GM19238 (cell line): Measurements from ENCODE around the gene MACROD2.
"Not testable (repeated sequence)": the region's sequence is repeated elsewhere in the genome, so short reads cannot be mapped to it uniquely, and the experiment has no call there.

Experiments
- DNase-seq: peaks from one replicate; pipeline ENCODE4 v3.0.0; 2011; ENCODE audit warnings: low spot score; ENCODE audit not compliant: insufficient read length

Gene MACROD2

DNA sequence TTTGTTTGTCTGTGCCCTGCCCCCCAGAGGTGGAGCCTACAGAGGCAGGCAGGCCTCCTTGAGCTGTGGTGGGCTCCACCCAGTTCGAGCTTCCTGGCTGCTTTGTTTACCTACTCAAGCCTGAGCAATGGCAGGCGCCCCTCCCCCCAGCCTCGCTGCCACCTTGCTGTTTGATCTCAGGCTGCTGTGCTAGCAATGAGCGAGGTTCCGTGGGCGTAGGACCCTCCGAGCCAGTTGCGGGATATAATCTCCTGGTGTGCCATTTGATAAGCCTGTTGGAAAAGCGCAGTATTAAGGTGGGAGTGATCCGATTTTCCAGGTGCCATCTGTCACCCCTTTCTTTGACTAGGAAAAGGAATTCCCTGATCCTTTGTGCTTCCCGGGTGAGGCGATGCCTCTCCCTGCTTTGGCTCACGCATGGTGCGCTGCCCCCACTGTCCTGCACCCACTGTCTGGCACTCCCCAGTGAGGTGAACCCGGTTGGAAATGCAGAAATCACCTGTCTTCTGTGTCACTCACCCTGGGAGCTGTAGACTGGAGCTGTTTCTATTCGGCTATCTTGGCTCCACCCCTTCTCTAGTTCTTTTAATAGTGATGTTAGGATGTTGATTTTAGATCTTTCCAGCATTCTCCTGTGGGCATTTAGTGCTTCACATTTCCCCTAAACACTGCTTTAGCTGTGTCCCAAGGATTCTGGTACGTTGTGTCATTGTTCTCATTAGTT, 471.9 kb downstream of the MACROD2 start:
- DNase-seq: not testable (repeated sequence)

DNA sequence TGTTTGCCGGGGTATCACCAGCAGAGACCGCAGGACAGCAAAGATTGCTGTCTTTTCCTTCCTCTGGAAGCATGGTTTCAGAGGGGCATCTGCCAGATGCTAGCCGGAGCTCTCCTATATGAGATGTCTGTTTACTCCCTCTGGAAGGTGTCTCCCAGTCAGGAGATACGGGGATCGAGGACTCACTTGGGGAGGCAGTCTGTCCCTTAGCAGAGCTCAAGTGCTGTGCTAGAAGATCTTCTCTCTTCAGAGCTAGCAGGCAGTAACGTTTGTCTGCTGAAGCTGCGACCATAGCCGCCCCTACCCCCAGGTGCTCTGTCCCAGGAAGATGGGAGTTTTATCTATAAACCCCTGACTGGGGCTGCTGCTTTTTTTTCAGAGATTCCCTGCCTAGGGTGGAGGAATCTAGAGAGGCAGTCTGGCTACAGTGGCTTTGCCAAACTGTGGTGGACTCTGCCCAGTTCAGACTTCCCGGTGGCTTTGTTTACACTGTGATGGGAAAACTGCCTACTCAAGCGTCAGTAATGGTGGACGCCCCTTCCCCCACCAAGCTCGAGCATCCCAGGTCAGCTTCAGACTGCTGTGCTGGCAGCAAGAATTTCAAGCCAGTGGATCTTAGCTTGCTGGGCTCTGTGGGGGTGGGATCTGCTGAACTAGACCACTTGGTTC, 475.0 kb downstream of the MACROD2 start:
- no peak for DNase-seq

DNA sequence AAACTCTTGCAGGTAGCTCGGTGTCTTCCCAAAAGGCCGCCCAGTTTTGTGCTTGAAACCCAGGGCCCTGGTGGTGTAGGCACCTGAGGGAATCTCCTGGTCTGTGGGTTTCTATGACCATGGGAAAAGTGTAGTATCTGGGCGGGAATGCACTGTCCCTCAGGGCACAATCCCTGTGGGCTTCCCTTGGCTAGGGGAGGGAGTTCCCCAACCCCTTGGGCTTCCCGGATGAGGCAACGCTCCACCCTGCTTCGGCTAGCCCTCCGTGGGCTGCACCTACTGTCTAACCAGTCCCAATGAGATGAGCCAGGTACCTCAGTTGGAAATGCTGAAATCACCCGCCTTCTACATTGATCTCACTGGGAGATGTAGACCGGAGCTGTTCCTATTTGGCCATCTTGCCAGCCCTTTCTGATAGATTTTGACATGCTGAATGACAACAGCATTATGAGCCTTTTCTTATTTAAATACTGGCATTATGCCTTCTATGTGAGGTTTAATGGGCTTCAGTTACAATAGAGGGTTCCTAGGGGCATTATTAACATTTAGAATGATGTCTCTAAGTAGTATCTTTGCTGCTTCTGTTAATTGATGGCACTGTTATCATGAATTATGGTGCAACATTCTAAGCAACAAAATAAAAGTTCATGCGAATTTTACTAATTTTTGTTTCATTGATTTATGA, 475.8 kb downstream of the MACROD2 start:
- DNase-seq: no peak

DNA sequence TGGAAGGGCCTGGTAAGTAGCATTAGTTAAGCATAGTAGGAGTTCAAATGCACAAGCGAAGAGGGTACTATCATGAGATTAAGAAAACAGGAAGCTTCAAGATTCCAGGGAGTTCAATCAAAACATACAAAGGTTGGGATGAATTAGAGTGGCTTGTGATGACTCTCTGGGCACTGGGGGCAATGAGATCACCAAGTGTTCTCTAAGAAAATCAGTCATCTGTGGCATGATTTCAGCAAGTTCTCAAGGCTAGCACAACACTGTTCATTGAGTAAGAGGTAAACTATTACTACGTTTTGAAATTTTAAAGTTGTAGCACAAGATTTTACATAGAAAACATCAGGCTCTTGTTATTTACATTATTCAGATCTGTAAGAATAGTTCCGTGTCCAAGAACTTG, 481.8 kb downstream of the MACROD2 start:
- no peak for DNase-seq

DNA sequence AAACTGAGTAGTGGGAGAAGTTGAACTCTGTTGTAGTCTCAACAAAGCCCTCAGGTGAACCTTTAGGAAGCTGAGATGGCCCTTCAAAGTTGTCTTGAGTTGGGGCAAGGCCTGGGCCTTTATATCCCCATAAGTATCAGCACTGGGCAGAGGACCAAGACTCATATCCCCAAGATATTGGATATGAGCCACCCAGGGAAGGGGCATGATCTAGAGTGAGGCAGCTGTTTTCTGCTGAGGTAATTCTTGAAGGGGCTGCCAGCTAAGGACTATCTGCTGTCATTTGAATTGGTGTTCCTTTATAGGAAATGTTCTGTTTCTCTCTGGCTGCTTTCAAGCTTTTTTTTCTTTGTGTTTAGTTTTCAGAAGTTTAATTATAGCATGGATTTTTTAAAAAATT, 482.8 kb downstream of the MACROD2 start:
- DNase-seq: no peak

DNA sequence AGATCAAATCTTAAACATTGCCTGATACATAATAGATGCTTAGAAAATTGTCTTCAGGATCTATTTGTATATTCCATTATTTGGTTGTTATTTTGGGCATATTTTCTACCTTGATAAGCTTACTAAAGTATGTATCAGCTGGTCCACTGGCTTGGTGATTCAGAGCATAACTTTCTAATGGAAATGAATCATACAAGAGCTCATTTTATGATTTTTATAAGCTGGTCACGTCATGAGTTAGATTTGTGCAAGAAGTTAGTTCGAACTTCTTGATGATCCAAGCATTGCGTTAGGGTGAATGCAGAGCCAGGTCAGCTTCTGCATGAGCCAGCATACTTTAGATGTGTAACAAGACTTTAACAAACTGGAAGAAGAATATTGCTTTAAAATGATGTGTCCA, 486.5 kb downstream of the MACROD2 start:
- no peak for DNase-seq

DNA sequence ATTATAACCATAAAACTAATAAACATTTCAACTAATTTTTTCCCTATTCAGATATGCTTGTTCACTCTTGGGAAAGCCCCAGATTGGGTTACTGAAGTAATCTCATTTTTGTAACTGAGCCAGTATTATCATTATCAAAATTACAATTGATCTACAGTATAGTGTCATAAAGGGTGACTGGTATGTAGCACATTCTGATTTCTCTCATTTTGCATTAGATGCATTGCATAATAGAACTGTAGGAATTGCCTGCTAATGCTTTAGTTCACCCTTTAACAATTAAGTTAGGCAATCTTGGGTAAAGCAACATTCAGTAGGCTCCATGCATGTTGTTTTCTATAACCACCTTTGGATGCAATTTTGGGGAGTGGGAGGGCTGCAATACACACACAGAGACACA, 492.9 kb downstream of the MACROD2 start:
- no peak for DNase-seq

DNA sequence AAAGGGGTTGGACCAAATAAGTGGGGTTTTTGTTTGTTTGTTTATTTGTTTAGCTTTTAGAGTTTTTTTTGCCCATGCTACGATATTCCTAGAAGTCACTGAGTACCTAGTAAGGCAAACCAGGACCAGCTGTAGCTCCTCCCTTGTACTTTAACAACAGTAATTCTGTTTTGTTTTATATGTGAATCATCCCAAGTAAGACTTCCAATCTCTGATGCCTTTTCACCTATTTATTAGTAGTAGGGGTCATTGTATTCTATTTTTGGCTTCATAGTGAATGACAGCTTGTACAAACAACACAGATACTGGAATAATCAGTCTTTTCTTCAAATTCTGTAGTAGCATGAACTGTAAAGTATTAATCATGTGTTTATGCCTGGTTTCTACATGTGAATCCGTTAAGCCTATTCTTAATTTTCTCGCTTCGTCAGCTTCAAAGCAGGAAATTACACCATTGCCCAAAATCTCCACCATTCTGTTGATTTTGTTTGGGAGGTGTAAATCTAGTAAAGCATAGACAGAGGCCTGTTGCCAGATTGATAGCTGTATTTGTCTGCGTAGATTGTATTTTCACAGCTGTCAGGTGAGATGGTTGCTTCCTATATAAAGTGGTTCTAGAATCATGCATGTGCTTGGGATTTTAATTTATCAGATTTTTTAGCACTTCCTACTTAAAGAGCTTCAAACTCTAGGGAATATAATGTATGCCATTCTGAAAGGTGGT, 493.6 kb downstream of the MACROD2 start:
- DNase-seq: no peak

DNA sequence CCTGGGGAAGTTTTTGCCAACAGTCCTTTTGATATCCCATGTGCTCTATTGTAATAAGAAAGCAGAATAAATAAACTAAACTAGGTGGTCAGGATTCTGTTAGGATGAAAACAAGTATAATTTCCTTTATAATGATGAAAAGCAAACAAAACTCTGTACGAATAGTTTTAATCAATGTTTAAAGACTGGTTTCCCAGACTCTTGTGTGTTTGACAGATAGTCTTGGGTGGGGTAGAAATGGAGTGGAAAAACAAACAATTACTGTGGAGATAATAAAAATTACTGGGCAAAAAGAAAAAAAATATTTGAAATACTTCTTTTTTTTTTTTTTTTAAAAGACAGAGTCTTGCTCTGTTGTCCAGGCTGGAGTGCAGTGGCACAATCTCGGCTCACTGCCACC, 494.2 kb downstream of the MACROD2 start:
- DNase-seq: no peak

DNA sequence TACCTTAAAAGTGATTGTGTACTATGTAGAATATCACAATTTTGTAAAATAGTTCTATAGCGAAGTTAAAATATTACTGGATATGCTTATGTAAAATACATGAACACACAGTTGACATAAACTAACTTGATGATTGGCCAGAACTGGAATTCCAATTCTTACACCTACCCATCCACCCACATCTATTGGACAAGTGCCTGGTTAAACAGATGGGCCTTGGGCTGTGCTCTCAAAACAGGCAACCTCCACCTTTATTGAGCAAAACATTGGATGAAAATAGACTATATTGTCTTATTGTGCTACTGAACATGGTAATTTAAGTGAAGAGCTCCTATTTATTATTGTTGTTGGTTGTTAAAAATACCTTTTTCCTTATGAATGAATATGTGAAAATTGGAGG, 496.1 kb downstream of the MACROD2 start:
- no peak for DNase-seq

DNA sequence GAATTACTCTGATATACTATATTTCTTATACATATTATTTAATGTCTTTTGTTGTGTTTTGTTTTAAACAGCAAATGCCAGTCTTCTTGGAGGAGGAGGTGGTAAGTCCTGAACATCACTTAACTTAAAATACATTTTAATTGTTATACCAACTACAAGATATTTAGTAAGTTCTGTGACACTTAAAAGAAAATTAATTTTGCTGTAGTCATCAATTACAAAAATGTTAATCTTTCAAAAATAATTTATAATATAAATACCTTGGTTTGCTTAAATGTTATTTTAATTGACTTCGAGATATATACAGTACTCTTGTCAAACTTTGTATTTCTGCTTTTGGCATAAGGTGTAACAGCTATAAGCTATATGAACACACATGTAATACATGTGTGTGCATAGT, 498.1 kb downstream of the MACROD2 start:
- no peak for DNase-seq

DNA sequence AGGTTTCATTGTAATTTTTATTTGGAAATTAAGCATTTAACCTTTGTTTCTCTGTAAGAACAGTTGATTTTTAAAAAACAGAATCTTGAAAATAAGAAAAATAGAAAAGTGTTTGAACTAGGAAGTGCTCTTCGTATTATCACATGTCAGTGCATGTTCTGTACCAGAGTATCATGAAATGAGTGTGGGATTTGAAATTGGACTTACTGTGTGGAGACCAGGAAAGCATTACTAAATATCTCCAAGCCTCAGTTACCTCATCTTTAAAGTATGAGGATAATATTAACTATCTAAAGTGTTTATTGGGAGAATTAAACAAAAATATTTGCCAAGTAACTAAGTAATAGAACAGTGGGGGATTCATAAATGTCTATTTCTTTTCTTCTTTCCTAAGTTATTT, 499.0 kb downstream of the MACROD2 start:
- DNase-seq: no peak

DNA sequence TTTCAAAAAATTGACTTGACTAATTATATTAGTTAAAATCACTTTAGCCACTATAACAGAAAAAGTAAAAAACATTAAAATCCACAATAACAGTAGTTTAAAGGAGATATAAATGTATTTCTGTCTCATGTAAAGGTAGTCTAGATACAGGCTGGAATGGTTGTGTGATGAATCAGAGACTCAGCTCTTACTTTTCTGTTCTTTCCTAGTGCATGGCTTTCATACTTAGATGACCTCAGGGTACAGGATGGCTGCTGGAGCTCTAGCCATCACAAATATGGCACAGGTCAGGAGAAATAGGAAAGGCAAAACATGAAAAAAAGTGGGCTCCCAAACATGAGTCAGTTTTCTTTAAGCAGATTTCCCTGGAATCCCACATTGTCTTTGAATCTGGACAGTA, 499.8 kb downstream of the MACROD2 start:
- no peak for DNase-seq

DNA sequence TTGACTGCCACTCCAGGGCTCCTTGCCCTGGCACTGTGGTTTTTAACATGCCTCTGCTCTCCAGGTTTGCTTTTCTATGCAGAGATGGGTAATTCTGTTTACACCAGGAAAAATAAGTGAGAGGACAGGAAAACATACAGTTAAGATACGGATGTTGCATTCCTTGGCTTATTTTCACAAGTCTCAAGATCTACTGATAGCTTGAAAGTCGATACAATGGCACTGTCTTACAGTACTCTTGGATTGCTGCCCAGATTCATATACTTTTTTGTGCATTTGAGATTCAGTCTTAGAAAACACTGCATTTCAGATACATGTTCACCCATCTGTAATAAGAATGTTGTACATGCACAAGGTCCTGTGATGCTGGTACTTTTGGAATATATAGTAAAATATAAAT, 501.7 kb downstream of the MACROD2 start:
- no peak for DNase-seq

DNA sequence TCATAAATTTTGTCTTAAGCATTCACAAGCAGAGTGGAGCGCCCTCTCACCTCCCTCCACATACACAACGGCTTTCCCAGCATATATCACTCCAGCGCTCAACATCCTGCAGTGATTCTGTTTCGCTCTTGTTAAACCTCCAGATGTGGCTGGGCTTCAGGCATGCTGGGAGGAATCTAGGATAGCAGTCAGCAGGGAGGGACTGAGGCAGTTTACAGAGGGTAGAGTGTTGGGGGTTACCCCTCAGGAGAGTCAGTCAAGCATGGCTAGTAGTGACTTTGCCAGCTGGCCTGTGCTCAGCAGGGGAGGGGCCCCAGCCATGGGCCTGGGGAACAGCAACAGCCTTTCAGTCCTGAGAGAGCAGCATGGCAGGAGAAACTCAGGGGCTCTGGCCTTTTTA, 503.5 kb downstream of the MACROD2 start:
- DNase-seq: no peak

DNA sequence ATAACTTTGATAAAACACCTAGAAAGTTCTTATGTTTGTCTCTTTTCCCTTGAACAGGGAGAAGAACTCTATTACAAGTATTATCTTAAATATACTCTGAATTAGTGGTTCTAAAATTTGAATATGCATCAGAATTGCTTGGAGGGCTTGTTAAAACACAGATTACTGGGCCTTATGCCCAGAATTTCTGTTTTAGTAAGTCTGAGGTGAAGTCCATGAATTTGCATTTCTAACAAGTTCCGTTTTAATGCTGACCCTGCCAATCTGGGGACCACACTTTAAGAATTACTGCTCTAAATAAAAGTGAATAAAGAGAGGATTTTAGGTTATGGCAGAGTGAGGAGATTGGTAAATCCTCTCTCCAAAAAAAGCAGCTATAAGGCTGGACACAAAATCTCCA, 510.2 kb downstream of the MACROD2 start:
- no peak for DNase-seq

DNA sequence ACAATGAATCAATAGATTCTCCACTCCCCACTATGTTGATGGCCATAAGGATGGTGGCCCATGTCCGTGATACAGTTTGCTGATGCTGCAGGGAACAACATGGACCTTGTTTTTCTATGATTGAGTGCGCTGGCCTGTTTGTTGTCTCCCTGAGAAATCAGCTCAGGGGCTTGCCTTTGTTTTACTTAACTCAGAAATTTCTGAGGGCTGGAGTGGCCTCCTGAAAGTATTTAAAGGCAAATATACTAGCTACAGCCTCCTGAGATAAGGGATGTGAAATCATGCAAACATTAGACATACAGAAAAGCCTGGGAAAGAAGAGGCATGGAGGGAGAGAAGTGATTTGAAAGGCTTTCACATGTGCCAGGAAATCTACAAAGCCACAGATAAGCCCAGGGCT, 512.4 kb downstream of the MACROD2 start:
- DNase-seq: no peak

DNA sequence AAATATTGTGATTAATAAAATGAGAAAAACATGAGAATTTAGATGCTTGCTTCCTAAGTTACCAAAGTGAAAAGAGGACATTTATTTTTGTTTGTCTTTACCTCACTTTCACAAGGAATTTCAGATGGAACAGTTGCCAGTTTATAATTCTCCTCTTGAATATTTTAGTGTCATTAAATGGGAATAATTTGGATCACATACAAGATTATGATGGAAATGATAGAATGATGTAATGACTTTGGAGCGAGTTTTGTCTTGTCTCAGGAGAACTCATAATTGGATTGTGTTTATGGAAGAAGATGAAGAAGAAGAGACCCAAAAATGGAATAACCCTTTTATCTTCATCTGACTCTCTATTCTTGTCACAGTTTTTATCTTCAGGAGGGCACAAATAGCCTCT, 515.0 kb downstream of the MACROD2 start:
- DNase-seq: no peak

DNA sequence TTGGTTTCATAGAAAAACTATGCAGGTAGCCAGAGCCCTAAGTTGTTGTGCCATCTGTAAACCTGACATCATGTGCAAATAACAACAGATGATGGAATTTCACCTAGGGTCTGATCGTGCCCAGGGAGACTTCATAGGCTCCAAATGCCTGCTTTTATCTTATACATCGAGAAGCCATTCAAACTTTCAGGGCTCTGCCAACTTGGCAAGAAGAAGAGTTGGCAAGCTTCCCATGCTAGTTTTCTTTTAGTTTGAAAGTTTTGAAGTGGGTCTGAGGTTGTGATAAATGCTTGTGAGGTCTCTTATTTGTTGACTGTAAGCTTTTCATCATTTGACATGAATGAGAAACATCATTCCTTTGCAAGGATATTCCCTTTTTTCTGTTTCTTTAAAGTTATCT, 517.5 kb downstream of the MACROD2 start:
- DNase-seq: no peak

DNA sequence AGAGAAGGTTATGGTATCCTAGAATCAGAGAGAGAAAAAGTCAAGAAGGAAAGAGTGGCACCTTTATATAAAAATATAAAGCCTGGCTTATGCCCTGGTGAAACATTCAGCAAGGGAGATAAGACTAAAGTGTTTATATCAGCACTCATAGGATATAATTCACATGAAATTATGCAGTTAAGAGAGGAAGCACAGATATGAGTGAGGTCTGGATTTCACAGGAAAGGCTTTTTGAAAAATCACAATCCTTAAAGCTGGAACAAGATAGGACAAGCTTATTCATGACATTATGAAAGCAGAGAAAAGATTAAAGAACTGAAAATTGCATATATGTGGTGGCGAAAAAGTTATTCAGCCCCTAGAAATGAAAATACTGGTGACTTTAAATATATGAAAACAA, 523.3 kb downstream of the MACROD2 start:
- no peak for DNase-seq

DNA sequence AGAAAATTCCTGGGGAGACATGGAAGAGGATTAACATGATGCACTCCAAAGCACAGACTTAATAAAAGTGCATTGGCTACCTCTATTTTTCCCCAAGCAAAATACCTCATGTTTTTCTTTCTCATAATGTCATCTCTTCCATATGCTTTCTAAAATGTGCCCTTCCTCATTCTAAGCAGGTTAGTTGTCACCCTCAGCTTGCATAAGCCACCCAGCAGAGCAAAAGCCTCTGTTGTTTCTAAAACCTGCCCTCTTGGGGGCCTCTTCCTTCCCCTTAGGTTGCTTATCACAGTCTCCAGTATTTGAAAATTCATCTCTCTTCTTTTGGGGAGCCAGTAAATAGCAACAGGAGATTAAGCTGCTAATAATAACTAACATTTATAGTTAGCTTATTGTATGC, 525.7 kb downstream of the MACROD2 start:
- DNase-seq: no peak

DNA sequence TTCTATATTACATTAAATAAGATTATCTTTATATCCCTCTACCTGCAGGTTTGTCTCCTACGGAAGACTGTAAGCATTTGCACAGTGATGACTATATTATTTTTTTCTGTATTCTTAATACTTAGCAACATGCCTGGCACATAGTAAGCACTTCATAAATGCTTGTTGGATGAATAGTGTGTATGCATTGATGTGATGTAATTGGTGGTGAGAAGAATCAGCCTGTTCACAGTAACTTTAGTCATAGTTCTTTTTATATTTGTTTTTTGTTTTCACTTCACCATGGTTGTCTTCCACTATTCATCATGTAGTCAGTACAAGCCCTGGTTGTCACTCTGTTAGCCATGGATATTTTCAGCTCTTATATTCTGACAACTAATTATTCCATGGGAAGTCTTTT, 526.1 kb downstream of the MACROD2 start:
- no peak for DNase-seq
